ENCODE measurements around the gene RALGPS1. TPM values are rescaled to one million over a fixed set of nuclear protein-coding genes. Genes with fewer than 3 reads are reported as not detected.

Gene RALGPS1
- polyA plus RNA-seq, 2 of the 4 experiments (the other 2 are of a cell fraction) = 5.0 to 7.9 TPM

DNA sequence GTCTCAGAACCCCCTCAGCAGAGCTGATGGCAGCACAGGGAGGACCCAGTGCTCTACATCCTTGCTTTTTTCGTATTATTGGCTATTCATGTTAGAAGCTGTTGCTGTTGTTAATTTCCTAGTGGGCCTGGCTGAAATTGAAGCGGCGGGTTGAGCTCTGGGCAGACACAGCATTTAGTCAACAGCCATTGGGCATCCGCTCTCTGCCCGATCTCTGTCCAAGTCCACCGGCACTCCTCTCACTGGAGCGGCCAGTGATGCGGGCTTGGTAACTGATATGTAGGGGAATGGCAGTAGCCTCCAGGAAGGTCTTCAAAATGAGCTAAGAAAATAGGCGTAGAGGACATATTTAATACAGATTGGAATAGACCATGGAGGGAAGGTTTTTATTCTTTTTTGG, 348.7 kb downstream of the RALGPS1 start (continued):
- TF ChIP-seq, protein P1, sequence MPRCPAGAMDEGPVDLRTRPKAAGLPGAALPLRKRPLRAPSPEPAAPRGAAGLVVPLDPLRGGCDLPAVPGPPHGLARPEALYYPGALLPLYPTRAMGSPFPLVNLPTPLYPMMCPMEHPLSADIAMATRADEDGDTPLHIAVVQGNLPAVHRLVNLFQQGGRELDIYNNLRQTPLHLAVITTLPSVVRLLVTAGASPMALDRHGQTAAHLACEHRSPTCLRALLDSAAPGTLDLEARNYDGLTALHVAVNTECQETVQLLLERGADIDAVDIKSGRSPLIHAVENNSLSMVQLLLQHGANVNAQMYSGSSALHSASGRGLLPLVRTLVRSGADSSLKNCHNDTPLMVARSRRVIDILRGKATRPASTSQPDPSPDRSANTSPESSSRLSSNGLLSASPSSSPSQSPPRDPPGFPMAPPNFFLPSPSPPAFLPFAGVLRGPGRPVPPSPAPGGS (IDR thresholded peaks at IDR 0.05) = no peak
- no peak for TF ChIP-seq MAZ (IDR thresholded peaks at IDR 0.05; ENCODE audit: borderline replicate concordance, low read depth, low read length)
- TF ChIP-seq FOSB (CRISPR knock-in tag; IDR thresholded peaks at IDR 0.05) = no peak
- TF ChIP-seq SMC3 (IDR thresholded peaks at IDR 0.05) = no peak
- TF ChIP-seq HOXA7 (CRISPR knock-in tag; IDR thresholded peaks at IDR 0.05) = no peak
- no peak for TF ChIP-seq MAFK (IDR thresholded peaks at IDR 0.05; ENCODE audit: partially characterized antibody)

- H3K4me3 ChIP-seq = no peak overlapping the region
- POLR2A ChIA-PET = no interaction called here
Measured at GRCh38 chr9:127263664-127264063, 349.1 kb downstream of the RALGPS1 start.

DNA sequence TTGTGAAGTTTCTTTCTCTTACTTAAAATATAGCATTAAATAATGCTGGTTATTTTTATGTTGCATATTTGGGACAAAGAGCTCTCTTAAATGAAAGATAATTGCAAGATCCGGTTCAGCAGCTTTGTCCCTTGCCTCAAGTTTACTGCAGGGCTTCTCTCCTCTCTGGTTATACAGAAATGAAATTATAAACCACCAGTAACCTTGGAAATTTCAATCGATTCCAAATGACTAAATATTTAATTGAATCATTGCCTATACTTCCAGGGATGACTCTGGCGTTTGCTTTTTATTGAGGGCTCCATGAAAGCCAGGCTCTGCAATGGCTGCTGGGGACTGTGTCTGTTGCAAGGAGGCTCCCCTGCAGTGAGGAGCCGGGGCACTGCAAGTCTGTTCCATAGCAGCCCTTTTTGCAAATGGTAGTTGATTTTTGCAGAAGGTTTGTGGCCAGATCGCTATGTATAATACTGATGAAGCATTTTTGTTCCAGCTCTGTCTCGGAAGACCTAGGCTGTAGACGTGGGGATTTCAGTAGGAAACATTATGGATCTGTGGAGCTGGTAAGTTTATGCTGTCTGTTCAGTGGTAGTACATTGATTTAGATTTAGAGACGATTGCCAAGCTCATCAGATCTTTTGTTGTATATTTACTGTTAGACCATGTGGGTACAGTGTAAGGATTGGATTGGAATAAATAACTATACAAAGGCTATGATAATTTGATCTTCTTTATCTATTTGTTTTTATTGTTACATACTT, 350.1 kb downstream of the RALGPS1 start, which contains the start of gene GARNL3:
Gene GARNL3 (plus strand): TSS at position 313 of the 758 bp plus-strand sequence. CDS start 104 bp downstream, at position 417.
- no peak for ATAC-seq
- H3K9me3 ChIP-seq = no peaks in the 10 kb centered on the region
- H3K27ac ChIP-seq = no peak within 1 kb of the TSS
- CTCF ChIA-PET = interaction anchor here (1.0 to 3.2 kb wide), 2 partner anchors 8 to 15 kb away, joined by 3 to 14 read pairs; no protein-coding TSS in a partner anchor
- H3K4me2 ChIP-seq = no peak within 1 kb of the TSS
- no peak for FAIRE-seq
- H3K4me3 ChIP-seq = no peak within 1 kb of the TSS
- no peaks in the 10 kb centered on the region for H3K4me1 ChIP-seq
- 77% methylated on average over 8 of the region's 8 CpGs for WGBS (ENCODE audit: missing lambda C conversion rate)
- POLR2A ChIA-PET = no interaction called here
- DNase-seq (ENCODE audit: low read depth in 1 of 2, low spot score in 1 of 2) = no peak
- TF ChIP-seq POLR2A (IDR thresholded peaks at IDR 0.05; ENCODE audit: low read length) = no peak
- TF ChIP-seq HOXB13 (CRISPR knock-in tag; IDR thresholded peaks at IDR 0.05; ENCODE audit: low read depth) = no peak
- TF ChIP-seq REST (IDR thresholded peaks at IDR 0.05) = no peak
- no peak for TF ChIP-seq MYC (IDR thresholded peaks at IDR 0.05; ENCODE audit: borderline replicate concordance, low read length)
- TF ChIP-seq CBX2 (IDR thresholded peaks at IDR 0.05; ENCODE audit: borderline replicate concordance, low read depth) = no peak
- no peak for TF ChIP-seq ATOH8 (CRISPR knock-in tag; IDR thresholded peaks at IDR 0.05; ENCODE audit: low read depth)
- TF ChIP-seq ESRRA (IDR thresholded peaks at IDR 0.05; ENCODE audit: borderline replicate concordance, low read length) = no peak
- no peak for TF ChIP-seq EHMT2 (IDR thresholded peaks at IDR 0.05; ENCODE audit: low read depth)
- TF ChIP-seq ZSCAN20 (CRISPR knock-in tag; IDR thresholded peaks at IDR 0.05) = no peak
- no peak for TF ChIP-seq HOXB5 (CRISPR knock-in tag; IDR thresholded peaks at IDR 0.05)
- TF ChIP-seq, protein P2, sequence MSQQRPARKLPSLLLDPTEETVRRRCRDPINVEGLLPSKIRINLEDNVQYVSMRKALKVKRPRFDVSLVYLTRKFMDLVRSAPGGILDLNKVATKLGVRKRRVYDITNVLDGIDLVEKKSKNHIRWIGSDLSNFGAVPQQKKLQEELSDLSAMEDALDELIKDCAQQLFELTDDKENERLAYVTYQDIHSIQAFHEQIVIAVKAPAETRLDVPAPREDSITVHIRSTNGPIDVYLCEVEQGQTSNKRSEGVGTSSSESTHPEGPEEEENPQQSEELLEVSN (IDR thresholded peaks at IDR 0.05; ENCODE audit: borderline replicate concordance, low read depth) = no peak

More at GRCh38 chr9:127263664-127264063, 349.1 kb downstream of the RALGPS1 start:
- TF ChIP-seq, protein P3, sequence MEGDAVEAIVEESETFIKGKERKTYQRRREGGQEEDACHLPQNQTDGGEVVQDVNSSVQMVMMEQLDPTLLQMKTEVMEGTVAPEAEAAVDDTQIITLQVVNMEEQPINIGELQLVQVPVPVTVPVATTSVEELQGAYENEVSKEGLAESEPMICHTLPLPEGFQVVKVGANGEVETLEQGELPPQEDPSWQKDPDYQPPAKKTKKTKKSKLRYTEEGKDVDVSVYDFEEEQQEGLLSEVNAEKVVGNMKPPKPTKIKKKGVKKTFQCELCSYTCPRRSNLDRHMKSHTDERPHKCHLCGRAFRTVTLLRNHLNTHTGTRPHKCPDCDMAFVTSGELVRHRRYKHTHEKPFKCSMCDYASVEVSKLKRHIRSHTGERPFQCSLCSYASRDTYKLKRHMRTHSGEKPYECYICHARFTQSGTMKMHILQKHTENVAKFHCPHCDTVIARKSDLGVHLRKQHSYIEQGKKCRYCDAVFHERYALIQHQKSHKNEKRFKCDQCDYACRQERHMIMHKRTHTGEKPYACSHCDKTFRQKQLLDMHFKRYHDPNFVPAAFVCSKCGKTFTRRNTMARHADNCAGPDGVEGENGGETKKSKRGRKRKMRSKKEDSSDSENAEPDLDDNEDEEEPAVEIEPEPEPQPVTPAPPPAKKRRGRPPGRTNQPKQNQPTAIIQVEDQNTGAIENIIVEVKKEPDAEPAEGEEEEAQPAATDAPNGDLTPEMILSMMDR (IDR thresholded peaks at IDR 0.05) = no peak
- TF ChIP-seq ZFP36 (IDR thresholded peaks at IDR 0.05; ENCODE audit: borderline replicate concordance, partially characterized antibody) (no peak), ZSCAN20 (CRISPR knock-in tag; IDR thresholded peaks at IDR 0.05) (no peak), RNF2 (IDR thresholded peaks at IDR 0.05; ENCODE audit: borderline replicate concordance, low read depth) (no peak), HOXB13 (CRISPR knock-in tag; IDR thresholded peaks at IDR 0.05; ENCODE audit: low read depth) (no peak), MYC (IDR thresholded peaks at IDR 0.05; ENCODE audit: borderline replicate concordance, low read length) (no peak), JUN (IDR thresholded peaks at IDR 0.05) (no peak), FOXS1 (CRISPR knock-in tag; IDR thresholded peaks at IDR 0.05) (no peak), RARB (CRISPR knock-in tag; IDR thresholded peaks at IDR 0.05) (no peak), SMC3 (IDR thresholded peaks at IDR 0.05) (no peak), SREBF2 (IDR thresholded peaks at IDR 0.05) (no peak)
- TF ChIP-seq, protein P4, sequence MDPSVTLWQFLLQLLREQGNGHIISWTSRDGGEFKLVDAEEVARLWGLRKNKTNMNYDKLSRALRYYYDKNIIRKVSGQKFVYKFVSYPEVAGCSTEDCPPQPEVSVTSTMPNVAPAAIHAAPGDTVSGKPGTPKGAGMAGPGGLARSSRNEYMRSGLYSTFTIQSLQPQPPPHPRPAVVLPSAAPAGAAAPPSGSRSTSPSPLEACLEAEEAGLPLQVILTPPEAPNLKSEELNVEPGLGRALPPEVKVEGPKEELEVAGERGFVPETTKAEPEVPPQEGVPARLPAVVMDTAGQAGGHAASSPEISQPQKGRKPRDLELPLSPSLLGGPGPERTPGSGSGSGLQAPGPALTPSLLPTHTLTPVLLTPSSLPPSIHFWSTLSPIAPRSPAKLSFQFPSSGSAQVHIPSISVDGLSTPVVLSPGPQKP (IDR thresholded peaks at IDR 0.05; ENCODE audit: low read depth, low read length) = no peak
- Histone ChIP-seq H3K4me1 (no peaks in the 10 kb centered on the region), H3K4me2 (no peak overlapping the region), H3K9me3 (no peaks in the 10 kb centered on the region), H3K27ac (no peak overlapping the region)
- CTCF ChIA-PET = interaction anchor here (1.0 to 3.2 kb wide), 2 partner anchors 9 to 14 kb away, joined by 3 to 14 read pairs; no protein-coding TSS in a partner anchor
- ATAC-seq (no peak), FAIRE-seq (no peak), DNase-seq (ENCODE audit: low read depth in 1 of 2, low spot score in 1 of 2) (no peak)

Measured in A549 (cell line).